ENCODE results near the gene KTI12.
"Not testable (repeated sequence)": the region's sequence is repeated elsewhere in the genome, so short reads cannot be mapped to it uniquely, and the experiment has no call there.

Gene KTI12, protein sequence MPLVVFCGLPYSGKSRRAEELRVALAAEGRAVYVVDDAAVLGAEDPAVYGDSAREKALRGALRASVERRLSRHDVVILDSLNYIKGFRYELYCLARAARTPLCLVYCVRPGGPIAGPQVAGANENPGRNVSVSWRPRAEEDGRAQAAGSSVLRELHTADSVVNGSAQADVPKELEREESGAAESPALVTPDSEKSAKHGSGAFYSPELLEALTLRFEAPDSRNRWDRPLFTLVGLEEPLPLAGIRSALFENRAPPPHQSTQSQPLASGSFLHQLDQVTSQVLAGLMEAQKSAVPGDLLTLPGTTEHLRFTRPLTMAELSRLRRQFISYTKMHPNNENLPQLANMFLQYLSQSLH

DNA sequence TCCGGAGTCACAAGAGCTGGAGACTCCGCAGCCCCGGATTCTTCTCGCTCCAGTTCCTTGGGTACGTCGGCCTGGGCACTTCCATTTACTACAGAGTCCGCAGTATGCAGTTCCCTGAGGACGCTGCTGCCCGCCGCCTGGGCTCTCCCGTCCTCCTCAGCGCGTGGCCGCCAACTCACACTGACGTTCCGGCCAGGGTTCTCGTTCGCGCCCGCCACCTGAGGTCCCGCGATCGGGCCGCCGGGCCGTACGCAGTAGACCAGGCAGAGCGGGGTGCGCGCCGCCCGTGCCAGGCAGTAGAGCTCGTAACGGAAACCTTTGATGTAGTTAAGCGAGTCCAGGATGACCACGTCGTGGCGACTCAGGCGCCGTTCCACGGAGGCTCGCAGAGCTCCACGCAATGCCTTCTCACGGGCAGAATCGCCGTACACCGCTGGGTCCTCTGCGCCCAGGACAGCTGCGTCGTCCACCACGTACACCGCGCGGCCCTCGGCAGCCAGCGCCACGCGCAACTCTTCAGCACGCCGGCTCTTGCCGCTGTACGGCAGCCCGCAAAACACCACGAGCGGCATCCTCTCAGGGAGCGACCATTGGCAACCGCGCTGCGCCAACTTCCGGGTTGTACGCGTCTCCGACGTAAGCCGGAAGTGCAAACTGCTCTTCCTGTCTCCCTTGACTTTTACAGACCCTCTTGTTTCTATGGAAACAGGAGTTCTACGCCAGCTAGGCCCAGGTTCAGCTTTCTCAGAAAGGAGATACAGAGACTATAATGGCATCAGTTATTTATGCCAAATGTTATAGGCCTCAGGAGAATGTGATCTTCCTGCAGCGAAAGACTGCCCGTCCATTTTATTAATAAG, at the start of gene KTI12:
KTI12 (minus strand) TSS at position 621 of the 860 bp plus-strand sequence; CDS start at position 572, 49 bp downstream.
- DNase-seq (ENCODE audit: low read depth) = peak; percentile 80

- DNase-seq (ENCODE audit: low read depth) = no peak
Measured at GRCh38 chr1:52080014-52080415, 46.4 kb upstream of the KTI12 start.

- DNase-seq (ENCODE audit: low read depth) = not testable (repeated sequence)
Measured at GRCh38 chr1:52077277-52077676, 43.7 kb upstream of the KTI12 start.

DNA sequence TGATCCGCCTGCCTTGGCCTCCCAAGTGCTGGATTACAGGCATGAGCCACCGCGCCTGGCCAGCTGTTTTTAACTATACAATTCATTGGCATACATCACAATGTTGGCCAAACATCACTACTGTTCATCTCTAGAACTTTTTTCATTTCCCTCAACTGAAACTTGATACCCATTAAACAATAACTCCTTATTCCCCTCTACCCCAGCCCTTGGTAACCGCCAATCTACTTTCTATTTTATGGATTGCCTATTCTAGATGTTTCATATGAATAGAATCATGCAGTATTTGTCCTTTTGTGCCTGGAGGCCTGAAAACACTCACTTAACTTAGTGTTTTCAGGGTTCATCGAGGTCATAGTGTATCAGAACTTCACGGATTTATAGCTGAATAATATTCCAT, 38.7 kb upstream of the KTI12 start:
- DNase-seq (ENCODE audit: low read depth) = no peak

- no peak for DNase-seq (ENCODE audit: low read depth)
Measured at GRCh38 chr1:52070704-52071103, 37.1 kb upstream of the KTI12 start.

DNA sequence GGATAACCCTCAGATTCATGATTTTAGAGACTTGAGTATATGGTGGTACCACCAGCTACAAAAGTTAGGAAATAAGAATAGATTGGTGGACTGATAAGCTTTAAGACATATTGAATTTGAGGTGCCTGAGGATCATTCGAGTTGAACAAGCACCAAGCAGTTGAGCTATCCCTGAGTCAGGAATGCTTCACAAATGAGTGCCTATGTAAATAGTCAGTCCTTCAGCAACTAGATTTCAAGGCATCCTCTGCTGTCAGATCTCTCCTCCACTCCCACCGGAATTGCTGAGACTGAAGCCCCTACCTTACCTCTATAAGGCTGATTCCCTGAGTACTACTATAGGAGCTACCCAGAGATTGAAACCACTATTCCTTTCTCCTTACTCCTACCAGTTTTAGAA, 29.6 kb upstream of the KTI12 start:
- no peak for DNase-seq (ENCODE audit: low read depth)

- no peak for DNase-seq (ENCODE audit: low read depth)
Measured at GRCh38 chr1:52060822-52061221, 27.2 kb upstream of the KTI12 start.

GRCh38 chr1:52059888-52060287, 26.3 kb upstream of the KTI12 start:
- DNase-seq (ENCODE audit: low read depth) = no peak

DNA sequence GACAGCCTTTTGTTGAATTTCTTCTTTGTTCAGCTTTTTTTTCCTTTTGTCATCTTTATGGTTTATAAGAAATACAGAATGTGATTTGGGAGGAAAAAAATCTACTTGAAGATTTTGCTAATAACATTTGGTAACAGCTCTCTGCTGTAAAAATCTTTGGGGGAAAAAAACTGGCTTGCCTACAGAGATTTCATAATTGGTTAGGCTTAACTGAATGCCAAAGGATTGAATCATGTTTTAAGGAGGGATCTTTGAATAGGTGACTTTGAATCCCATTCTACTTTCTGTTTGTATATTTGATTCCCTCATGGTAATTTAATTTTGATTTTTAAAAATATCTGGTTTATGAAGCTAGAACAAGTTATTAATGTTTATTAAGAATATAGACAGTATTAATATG, 25.7 kb upstream of the KTI12 start:
- no peak for DNase-seq (ENCODE audit: low read depth)

DNA sequence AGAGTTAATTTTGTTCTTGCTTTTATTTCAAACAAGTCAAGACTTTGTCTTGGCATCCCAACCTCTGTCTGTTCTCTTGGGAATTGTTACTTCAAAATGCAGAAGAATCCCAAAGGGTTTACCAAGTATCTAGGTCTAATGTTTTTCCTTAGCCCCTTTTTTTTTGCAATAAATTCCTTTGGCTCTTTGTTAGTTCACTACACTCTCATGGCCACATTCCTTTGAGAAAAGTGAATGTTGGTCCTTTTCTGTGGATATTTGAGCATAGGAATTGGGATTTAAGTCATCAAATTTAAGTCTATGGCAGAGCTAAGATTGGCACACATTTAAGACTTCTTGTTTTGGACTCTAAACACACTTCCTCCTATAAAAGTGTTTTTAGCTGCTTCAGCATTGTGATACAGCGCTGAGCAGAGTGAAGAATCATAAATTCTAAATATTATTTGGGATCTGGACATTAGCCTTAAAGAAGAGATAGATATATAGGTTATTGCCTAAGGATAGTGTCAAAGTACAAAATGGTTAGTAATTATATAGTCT, 24.3 kb upstream of the KTI12 start:
- DNase-seq (ENCODE audit: low read depth) = no peak

DNA sequence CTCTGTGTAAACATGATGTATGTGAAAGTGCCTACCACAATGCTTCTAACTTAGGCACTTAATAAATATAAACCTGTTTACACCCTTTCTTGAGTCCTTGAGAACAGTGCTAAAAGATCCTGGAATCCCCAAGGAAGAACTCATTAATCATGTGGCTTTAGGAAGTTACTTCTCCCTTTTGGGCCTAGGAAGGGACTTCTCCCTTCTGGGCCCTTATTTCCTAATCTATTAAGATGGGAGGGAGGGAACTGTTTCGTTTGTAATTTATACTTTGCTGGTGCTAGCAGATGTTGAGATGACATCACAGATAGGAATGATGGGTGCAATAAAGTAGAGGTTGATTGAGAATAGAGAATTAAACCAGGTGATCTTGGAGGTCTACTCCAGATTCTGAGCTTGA, 23.6 kb upstream of the KTI12 start:
- no peak for DNase-seq (ENCODE audit: low read depth)

- no peak for DNase-seq (ENCODE audit: low read depth)
Measured at GRCh38 chr1:52056937-52057231, 23.3 kb upstream of the KTI12 start.

- peak; percentile 84 for DNase-seq (ENCODE audit: low read depth)
Measured at GRCh38 chr1:52056163-52056936, 22.7 kb upstream of the KTI12 start, which contains the start of gene BTF3L4. TSS of gene BTF3L4 (plus strand) at chr1:52056295. CDS start at chr1:52059848, 3,553 bp downstream.

GRCh38 chr1:52055866-52056162, 22.2 kb upstream of the KTI12 start:
- DNase-seq (ENCODE audit: low read depth) = no peak

- DNase-seq (ENCODE audit: low read depth) = peak; percentile 40
Measured at GRCh38 chr1:52055066-52055865, 21.7 kb upstream of the KTI12 start, which contains the start of gene TXNDC12. TSS of gene TXNDC12 (minus strand) at chr1:52055191. CDS start at chr1:52055096, 95 bp downstream.

DNA sequence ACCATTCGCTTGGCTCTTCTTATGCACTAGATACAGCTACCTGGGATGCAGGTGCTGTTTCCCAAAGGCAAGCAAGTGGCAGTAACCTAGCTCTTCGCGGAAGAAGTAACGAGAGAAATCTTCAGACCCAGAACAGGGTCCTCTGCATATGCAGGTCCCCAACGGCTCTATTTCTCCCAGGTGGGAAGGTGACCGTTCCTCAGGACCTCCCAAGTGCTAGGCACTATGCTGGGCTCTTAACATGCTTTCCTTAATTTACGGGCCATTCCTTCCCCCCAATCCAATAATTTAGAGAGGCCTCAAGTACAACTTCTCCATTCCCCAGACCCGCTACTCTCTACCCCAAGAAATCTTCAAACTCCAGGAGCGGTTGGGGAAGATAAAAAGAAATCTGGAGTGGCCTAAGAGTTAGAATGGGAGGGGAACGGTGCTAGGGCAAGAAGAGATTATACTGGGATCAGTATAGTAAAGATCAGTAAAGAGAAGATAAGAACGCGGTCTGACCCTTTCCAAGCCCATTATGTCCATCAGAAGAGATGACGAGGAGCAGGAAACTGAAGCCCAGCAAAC, 21.0 kb upstream of the KTI12 start:
- no peak for DNase-seq (ENCODE audit: low read depth)

GRCh38 chr1:52053862-52054261, 20.3 kb upstream of the KTI12 start:
- no peak for DNase-seq (ENCODE audit: low read depth)

GRCh38 chr1:52049337-52049736, 15.7 kb upstream of the KTI12 start:
- DNase-seq (ENCODE audit: low read depth) = not testable (repeated sequence)

DNA sequence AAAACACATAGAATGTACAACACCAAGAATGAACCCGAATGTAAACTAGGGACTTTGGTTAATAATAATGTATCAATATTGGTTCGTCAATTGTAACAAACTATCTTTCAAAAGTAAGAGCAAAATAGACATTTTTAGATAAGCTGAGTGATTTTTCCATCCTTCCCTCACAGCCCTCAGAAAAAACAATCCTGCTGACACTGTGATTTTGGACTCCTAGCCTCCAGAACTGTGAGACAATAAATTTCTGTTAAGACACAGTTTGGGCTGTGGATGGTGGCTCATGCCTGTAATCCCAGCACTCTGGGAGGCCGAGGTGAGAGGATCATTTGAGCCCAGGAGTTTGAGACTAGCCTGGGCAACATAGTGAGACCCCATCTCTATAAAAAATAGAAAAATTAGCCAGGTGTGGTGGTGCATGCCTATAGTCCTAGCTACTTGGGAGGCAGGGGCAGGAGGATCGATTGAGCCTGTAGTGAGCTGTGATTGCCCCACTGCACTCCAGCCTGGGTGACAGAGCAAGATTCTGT, 12.1 kb upstream of the KTI12 start:
- not testable (repeated sequence) for DNase-seq (ENCODE audit: low read depth)

- DNase-seq (ENCODE audit: low read depth) = no peak
Measured at GRCh38 chr1:52045236-52045635, 11.6 kb upstream of the KTI12 start.
